ENCODE measurements around the gene TIMM23B.
"Not testable (repeated sequence)": the region's sequence is repeated elsewhere in the genome, so short reads cannot be mapped to it uniquely, and the experiment has no call there.

TIMM23B gene

GRCh38 chr10:49948737-49949136 is 6.9 kb downstream of the TIMM23B start:
- not testable (repeated sequence) for H3K4me3 Mint-ChIP-seq, H3K27me3 Mint-ChIP-seq, H3K27ac Mint-ChIP-seq, H3K9me3 Mint-ChIP-seq
- peaks cover 11% of the 10 kb centered on the region for H3K4me1 Mint-ChIP-seq (ENCODE audit: low read depth)
- H3K36me3 Mint-ChIP-seq (ENCODE audit: low read depth): peaks cover 27% of the 10 kb centered on the region

GRCh38 chr10:49952006-49952405 is 10.2 kb downstream of the TIMM23B start:
- H3K27me3 Mint-ChIP-seq; H3K4me3 Mint-ChIP-seq; H3K9me3 Mint-ChIP-seq; H3K4me1 Mint-ChIP-seq (ENCODE audit: low read depth); H3K27ac Mint-ChIP-seq: not testable (repeated sequence)
- H3K36me3 Mint-ChIP-seq (ENCODE audit: low read depth): peaks cover 31% of the 10 kb centered on the region

GRCh38 chr10:49953122-49953521 is 11.3 kb downstream of the TIMM23B start:
- H3K4me3 Mint-ChIP-seq; H3K27ac Mint-ChIP-seq; H3K27me3 Mint-ChIP-seq; H3K9me3 Mint-ChIP-seq; H3K4me1 Mint-ChIP-seq (ENCODE audit: low read depth): not testable (repeated sequence)
- H3K36me3 Mint-ChIP-seq (ENCODE audit: low read depth): peaks cover 34% of the 10 kb centered on the region

GRCh38 chr10:49970331-49970857 is 28.5 kb downstream of the TIMM23B start:
- H3K36me3 Mint-ChIP-seq (ENCODE audit: low read depth): peaks cover 13% of the 10 kb centered on the region
- H3K4me3 Mint-ChIP-seq; H3K27ac Mint-ChIP-seq; H3K4me1 Mint-ChIP-seq (ENCODE audit: low read depth); H3K27me3 Mint-ChIP-seq; H3K9me3 Mint-ChIP-seq: not testable (repeated sequence)

- not testable (repeated sequence) for H3K27me3 Mint-ChIP-seq; H3K27ac Mint-ChIP-seq; H3K9me3 Mint-ChIP-seq; H3K4me3 Mint-ChIP-seq; H3K36me3 Mint-ChIP-seq (ENCODE audit: low read depth); H3K4me1 Mint-ChIP-seq (ENCODE audit: low read depth)
Observed at GRCh38 chr10:49971466-49971865, 29.6 kb downstream of the TIMM23B start.

- not testable (repeated sequence) for H3K36me3 Mint-ChIP-seq (ENCODE audit: low read depth); H3K27me3 Mint-ChIP-seq; H3K9me3 Mint-ChIP-seq; H3K4me1 Mint-ChIP-seq (ENCODE audit: low read depth); H3K27ac Mint-ChIP-seq; H3K4me3 Mint-ChIP-seq
Observed at GRCh38 chr10:49972094-49972493, 30.2 kb downstream of the TIMM23B start.

GRCh38 chr10:49977756-49978155 is 35.9 kb downstream of the TIMM23B start:
- not testable (repeated sequence) for H3K27ac Mint-ChIP-seq

GRCh38 chr10:49987207-49987606 is 45.4 kb downstream of the TIMM23B start:
- H3K36me3 Mint-ChIP-seq (ENCODE audit: low read depth): peaks cover 12% of the 10 kb centered on the region
- H3K4me3 Mint-ChIP-seq; H3K27me3 Mint-ChIP-seq; H3K4me1 Mint-ChIP-seq (ENCODE audit: low read depth); H3K27ac Mint-ChIP-seq; H3K9me3 Mint-ChIP-seq: not testable (repeated sequence)

More at GRCh38 chr10:49977756-49978155, 35.9 kb downstream of the TIMM23B start:
- H3K4me3 Mint-ChIP-seq; H3K27me3 Mint-ChIP-seq; H3K9me3 Mint-ChIP-seq; H3K36me3 Mint-ChIP-seq (ENCODE audit: low read depth): not testable (repeated sequence)
- peaks cover 15% of the 10 kb centered on the region for H3K4me1 Mint-ChIP-seq (ENCODE audit: low read depth)

- H3K27me3 Mint-ChIP-seq; H3K27ac Mint-ChIP-seq; H3K9me3 Mint-ChIP-seq; H3K36me3 Mint-ChIP-seq (ENCODE audit: low read depth); H3K4me3 Mint-ChIP-seq; H3K4me1 Mint-ChIP-seq (ENCODE audit: low read depth): not testable (repeated sequence)
Observed at GRCh38 chr10:49988376-49988775, 46.5 kb downstream of the TIMM23B start, which contains the start of gene AGAP6. TSS of gene AGAP6 (plus strand) at chr10:49988406. CDS start at chr10:49988716, 310 bp downstream.

GRCh38 chr10:49995321-49995720 is 53.5 kb downstream of the TIMM23B start:
- not testable (repeated sequence) for H3K27me3 Mint-ChIP-seq; H3K4me3 Mint-ChIP-seq; H3K9me3 Mint-ChIP-seq; H3K36me3 Mint-ChIP-seq (ENCODE audit: low read depth); H3K27ac Mint-ChIP-seq; H3K4me1 Mint-ChIP-seq (ENCODE audit: low read depth)

GRCh38 chr10:50014024-50014423 is 72.2 kb downstream of the TIMM23B start:
- not testable (repeated sequence) for H3K36me3 Mint-ChIP-seq (ENCODE audit: low read depth); H3K9me3 Mint-ChIP-seq; H3K4me1 Mint-ChIP-seq (ENCODE audit: low read depth); H3K4me3 Mint-ChIP-seq; H3K27me3 Mint-ChIP-seq; H3K27ac Mint-ChIP-seq

- not testable (repeated sequence) for H3K27ac Mint-ChIP-seq; H3K4me1 Mint-ChIP-seq (ENCODE audit: low read depth); H3K9me3 Mint-ChIP-seq; H3K36me3 Mint-ChIP-seq (ENCODE audit: low read depth); H3K4me3 Mint-ChIP-seq; H3K27me3 Mint-ChIP-seq
Observed at GRCh38 chr10:50015596-50016220, 73.9 kb downstream of the TIMM23B start.

GRCh38 chr10:50016926-50017325 is 75.1 kb downstream of the TIMM23B start:
- not testable (repeated sequence) for H3K4me1 Mint-ChIP-seq (ENCODE audit: low read depth); H3K27ac Mint-ChIP-seq

GRCh38 chr10:50017646-50018045 is 75.8 kb downstream of the TIMM23B start:
- H3K4me1 Mint-ChIP-seq (ENCODE audit: low read depth); H3K4me3 Mint-ChIP-seq; H3K27me3 Mint-ChIP-seq; H3K9me3 Mint-ChIP-seq; H3K36me3 Mint-ChIP-seq (ENCODE audit: low read depth); H3K27ac Mint-ChIP-seq: not testable (repeated sequence)

More at GRCh38 chr10:50016926-50017325, 75.1 kb downstream of the TIMM23B start:
- not testable (repeated sequence) for H3K9me3 Mint-ChIP-seq; H3K27me3 Mint-ChIP-seq; H3K36me3 Mint-ChIP-seq (ENCODE audit: low read depth); H3K4me3 Mint-ChIP-seq

- H3K27me3 Mint-ChIP-seq; H3K4me1 Mint-ChIP-seq (ENCODE audit: low read depth); H3K4me3 Mint-ChIP-seq; H3K36me3 Mint-ChIP-seq (ENCODE audit: low read depth); H3K9me3 Mint-ChIP-seq; H3K27ac Mint-ChIP-seq: not testable (repeated sequence)
Observed at GRCh38 chr10:50019279-50019678, 77.4 kb downstream of the TIMM23B start.

GRCh38 chr10:50020451-50021024 is 78.7 kb downstream of the TIMM23B start:
- H3K4me3 Mint-ChIP-seq; H3K4me1 Mint-ChIP-seq (ENCODE audit: low read depth); H3K27me3 Mint-ChIP-seq; H3K27ac Mint-ChIP-seq; H3K36me3 Mint-ChIP-seq (ENCODE audit: low read depth); H3K9me3 Mint-ChIP-seq: not testable (repeated sequence)
